ENCODE results near the gene CDKN1B. TPM values are rescaled to one million over a fixed set of nuclear protein-coding genes. Genes with fewer than 3 reads are reported as not detected.
A peak's percentile ranks its signal among the peaks of the same experiment; 100 is the strongest.

Gene CDKN1B
- total RNA-seq, 1 experiment from 2014 or later: 27.7 TPM

- Histone ChIP-seq H3K9me3 (ENCODE audit: control insufficient read depth, low read depth, low read length) (no peaks in the 10 kb centered on the region), H3K56ac (ENCODE audit: insufficient read length, low read depth, low read length) (no peak overlapping the region), H4K91ac (ENCODE audit: insufficient read length, low read depth, low read length) (no peak overlapping the region), H2BK5ac (ENCODE audit: insufficient read length, low read length) (no peak overlapping the region), H3K18ac (ENCODE audit: insufficient read length, low read depth, low read length) (no peak overlapping the region), H3K4ac (ENCODE audit: low read depth, low read length) (no peak overlapping the region), H2BK12ac (ENCODE audit: insufficient read length, low read depth, low read length) (no peak overlapping the region), H3K79me2 (ENCODE audit: insufficient read depth, low read length) (peaks cover 2% of the 10 kb centered on the region; the same call in 1 of the 2 replicates), H2BK120ac (ENCODE audit: low read depth, low read length, poor library complexity, severe bottlenecking) (no peak overlapping the region), H3K27ac (ENCODE audit: insufficient read length, low read depth, low read length) (no peak overlapping the region), H3K79me1 (ENCODE audit: insufficient read depth, low read depth, low read length, poor library complexity, severe bottlenecking) (no peaks in the 10 kb centered on the region), H2BK15ac (ENCODE audit: low read depth, low read length) (no peak overlapping the region), H2BK20ac (ENCODE audit: low read depth, low read length, poor library complexity, severe bottlenecking) (no peak overlapping the region), H3T11ph (ENCODE audit: low read length) (no peak overlapping the region), H3K4me1 (ENCODE audit: insufficient read depth, low read length) (0 out of 2 replicates have a peak, but pooled peaks cover 2% of the 10 kb centered on the region), H4K5ac (ENCODE audit: insufficient read length, low read depth, low read length) (no peak overlapping the region), H3K14ac (ENCODE audit: insufficient read depth, low read length) (no peak overlapping the region), H2AK5ac (ENCODE audit: insufficient read length, low read length) (no peak overlapping the region), H3K9ac (ENCODE audit: extremely low read depth, insufficient read length, low read length) (no peak overlapping the region), H2AFZ (ENCODE audit: low read length) (no peak overlapping the region), H4K8ac (replicated peaks; ENCODE audit: insufficient read length, low read depth, low read length) (no peak overlapping the region), H3K23ac (ENCODE audit: insufficient read length, low read depth, low read length) (no peak overlapping the region), H4K20me1 (ENCODE audit: control insufficient read depth, insufficient read depth, insufficient read length) (no peaks in the 10 kb centered on the region), H3K27me3 (ENCODE audit: insufficient read depth, low read length) (no peaks in the 10 kb centered on the region), H3K4me2 (ENCODE audit: insufficient read depth, insufficient read length, low read length) (peak overlapping the region; percentile 61), H3K23me2 (ENCODE audit: insufficient read length, low read depth, low read length, poor library complexity, severe bottlenecking) (peaks cover 28% of the 10 kb centered on the region)
- no peak for DNase-seq
- TF ChIP-seq CTCF (conservative IDR thresholded peaks at IDR 0.05): no peak
- Mint-ChIP-seq H3K36me3 (ENCODE audit: insufficient read depth in 1 of 3, low read depth in 3 of 3) (peaks cover 15 to 38% (median 34%) of the 10 kb centered on the region in 3 experiments; a peak in 6 of 7 replicates), H3K27me3 (ENCODE audit: low read depth) (peaks cover 3% of the 10 kb centered on the region), H3K4me1 (peaks cover 41 to 46% of the 10 kb centered on the region in 2 experiments), H3K27ac (peak overlapping the region in 1 of 3 experiments; percentile 95; a peak in 1 of 7 replicates), H3K4me3 (peak overlapping the region; percentile 75 to 87), H3K9me3 (no peaks in the 10 kb centered on the region)
- WGBS (ENCODE audit: extremely low coverage, insufficient read length, low lambda C conversion rate): no CpG with 5 or more reads among the region's 11 CpGs
These were observed 6.0 kb downstream of the CDKN1B start for GRCh38 chr12:12723149-12723680.

Data from H9 (cell line).